HG03571 (cell line): ENCODE measurements around the gene MXRA8.
A peak's percentile ranks its signal among the peaks of the same experiment; 100 is the strongest.

Source experiments
- ATAC-seq: cut with Tn5 transposase; IDR thresholded peaks from one replicate; pipeline ENCODE4 v1.9.1; 2021; ENCODE audit not compliant: unreplicated experiment

The MXRA8 gene

GRCh38 chr1:1352786-1353388 lies 5.5 kb downstream of the MXRA8 start:
- ATAC-seq, result no peak

GRCh38 chr1:1351511-1352427 lies 6.6 kb downstream of the MXRA8 start:
- no peak for ATAC-seq

- peak; percentile 61 for ATAC-seq
Measured at GRCh38 chr1:1349256-1350012, 8.9 kb downstream of the MXRA8 start, which contains the start of gene DVL1. TSS of gene DVL1 (minus strand) at chr1:1349418. CDS start at chr1:1349065, 353 bp downstream.

GRCh38 chr1:1348420-1349255 lies 9.7 kb downstream of the MXRA8 start:
- ATAC-seq, result peak; percentile 36

- no peak for ATAC-seq
Measured at GRCh38 chr1:1347663-1348419, 10.5 kb downstream of the MXRA8 start.

GRCh38 chr1:1347026-1347595 lies 11.2 kb downstream of the MXRA8 start:
- no peak for ATAC-seq

- no peak for ATAC-seq
Measured at GRCh38 chr1:1346501-1346890, 11.9 kb downstream of the MXRA8 start.

GRCh38 chr1:1345860-1346500 lies 12.4 kb downstream of the MXRA8 start:
- no peak for ATAC-seq

GRCh38 chr1:1345384-1345783 lies 13.0 kb downstream of the MXRA8 start:
- ATAC-seq, result no peak

GRCh38 chr1:1344655-1345361 lies 13.5 kb downstream of the MXRA8 start:
- no peak for ATAC-seq

GRCh38 chr1:1343811-1344421 lies 14.4 kb downstream of the MXRA8 start:
- ATAC-seq, result no peak

GRCh38 chr1:1342584-1343115 lies 15.7 kb downstream of the MXRA8 start:
- ATAC-seq, result no peak

GRCh38 chr1:1342061-1342562 lies 16.2 kb downstream of the MXRA8 start:
- no peak for ATAC-seq

- ATAC-seq, result no peak
Measured at GRCh38 chr1:1341549-1342021, 16.8 kb downstream of the MXRA8 start.

GRCh38 chr1:1340791-1341548 lies 17.4 kb downstream of the MXRA8 start:
- no peak for ATAC-seq

GRCh38 chr1:1340185-1340584 lies 18.2 kb downstream of the MXRA8 start:
- ATAC-seq, result no peak

GRCh38 chr1:1338278-1338677 lies 20.1 kb downstream of the MXRA8 start:
- ATAC-seq, result no peak
